H1 (cell line): Measurements from ENCODE around the gene GPR157. TPM values are rescaled to one million over a fixed set of nuclear protein-coding genes. Genes with fewer than 3 reads are reported as not detected.

Experiments used
- CTCF ChIA-PET: fragments of 300-600 bp; sonication (Branson Sonifier 250); formaldehyde crosslinking; loops from one replicate; lab custom pipeline; 2021; ENCODE audit not compliant: partially characterized antibody; lab: Charles Lee
- POLR2A ChIA-PET: fragments of 300-600 bp; sonication (Branson Sonifier 250); formaldehyde crosslinking; loops from one replicate; lab custom pipeline; 2021; ENCODE audit warnings: inconsistent platforms; ENCODE audit not compliant: partially characterized antibody; lab: Charles Lee
- DNase-seq, 2 experiments: peaks; one replicate each; pipeline versions ENCODE4 v3.0.0 to v3.0.0-alpha.2; 2010 to 2022; ENCODE audit warnings: low spot score in 2 of 2, low read depth in 1 of 2, mixed read lengths in 1 of 2
- FAIRE-seq: peaks from 2 replicates; lab custom pipeline; 2011; peaks lifted over from hg19 to GRCh38; lab: Jason Lieb, UNC
- H2AFZ ChIP-seq: 2 replicates; pipeline ENCODE4 v1.8.1; 2012; ENCODE audit warnings: low read length, inconsistent platforms
- H2AK5ac ChIP-seq: 2 replicates; pipeline ENCODE4 v1.6.1; 2013; ENCODE audit warnings: low read depth, low read length
- H2BK120ac ChIP-seq: replicated peaks from 2 replicates; pipeline ENCODE3; 2013; ENCODE audit warnings: low read depth, low read length, inconsistent platforms
- H2BK12ac ChIP-seq: 2 replicates; pipeline ENCODE4 v1.6.1; 2013; ENCODE audit warnings: low read depth, low read length
- H2BK15ac ChIP-seq: 2 replicates; pipeline ENCODE4 v1.6.1; 2013; ENCODE audit warnings: low read length
- H2BK20ac ChIP-seq: 2 replicates; pipeline ENCODE4 v1.6.1; 2013; ENCODE audit warnings: low read length
- H2BK5ac ChIP-seq: 2 replicates; pipeline ENCODE4 v1.6.1; 2013; ENCODE audit warnings: low read depth, low read length
- H3K14ac ChIP-seq: 2 replicates; pipeline ENCODE4 v1.6.1; 2013; ENCODE audit warnings: inconsistent platforms; ENCODE audit not compliant: insufficient read length
- H3K18ac ChIP-seq: 2 replicates; pipeline ENCODE4 v1.6.1; 2013; ENCODE audit warnings: low read length; ENCODE audit errors: extremely low read depth
- H3K23ac ChIP-seq: 2 replicates; pipeline ENCODE4 v1.6.1; 2013; ENCODE audit warnings: inconsistent platforms; ENCODE audit not compliant: insufficient read length
- H3K23me2 ChIP-seq: 2 replicates; pipeline ENCODE4 v1.6.1; 2013; ENCODE audit warnings: low read depth, low read length
- H3K27ac ChIP-seq: 2 replicates; pipeline ENCODE4 v1.6.1; 2011; ENCODE audit warnings: low read depth, low read length, inconsistent platforms
- H3K27me3 ChIP-seq, 4 experiments: replicated peaks in 1 of 4; 1 replicate in 1 of 4; 2 replicates in 3 of 4; pipeline versions ENCODE4 v1.6.1 to v1.8.1; 2011 to 2013; ENCODE audit warnings: low read length in 3 of 4, mild to moderate bottlenecking in 3 of 4, inconsistent platforms in 2 of 4, mixed read lengths in 2 of 4, moderate library complexity in 1 of 4; ENCODE audit not compliant: control insufficient read depth in 3 of 4, insufficient read depth in 3 of 4; ENCODE audit errors: extremely low read depth in 1 of 4
- H3K36me3 ChIP-seq, 4 experiments: 2 replicates each; pipeline versions ENCODE4 v1.6.1 to v1.8.1; 2011 to 2013; ENCODE audit warnings: mild to moderate bottlenecking in 4 of 4, low read length in 3 of 4, moderate library complexity in 2 of 4, control low read depth in 1 of 4, inconsistent platforms in 1 of 4; ENCODE audit not compliant: insufficient read depth in 4 of 4, control insufficient read depth in 2 of 4
- H3K4ac ChIP-seq: replicated peaks from 2 replicates; pipeline ENCODE3; 2013; ENCODE audit warnings: low read length, low read depth, mixed read lengths, inconsistent platforms; ENCODE audit not compliant: insufficient read length
- H3K4me1 ChIP-seq, 4 experiments: replicated peaks in 1 of 4; 1 replicate in 1 of 4; 2 replicates in 3 of 4; pipeline versions ENCODE4 v1.6.1 to v1.8.1; 2011 to 2013; ENCODE audit warnings: low read length in 3 of 4, inconsistent platforms in 2 of 4, mixed read lengths in 1 of 4; ENCODE audit not compliant: insufficient read depth in 4 of 4, control insufficient read depth in 3 of 4
- H3K4me2 ChIP-seq, 2 experiments: 2 replicates each; pipeline versions ENCODE4 v1.6.1 to v1.8.1; 2011 to 2013; ENCODE audit warnings: low read depth in 2 of 2, low read length in 2 of 2, control low read depth in 1 of 2, inconsistent platforms in 1 of 2, mild to moderate bottlenecking in 1 of 2; ENCODE audit not compliant: insufficient read depth in 1 of 2
- H3K4me3 ChIP-seq, 4 experiments: fragments of 200-600, 300-600 bp in 1 of 4; sonication (generic), shearing (Covaris generic), sonication (Bioruptor Twin) in 1 of 4; 2 replicates each; pipeline versions ENCODE4 v1.5.1 to v1.8.1; 2011 to 2016; ENCODE audit warnings: low read length in 4 of 4, low read depth in 3 of 4, control low read depth in 2 of 4, inconsistent platforms in 2 of 4, mild to moderate bottlenecking in 2 of 4, mixed read lengths in 1 of 4, moderate library complexity in 1 of 4; ENCODE audit not compliant: insufficient read depth in 2 of 4; ENCODE audit errors: extremely low read depth in 1 of 4
- H3K56ac ChIP-seq: replicated peaks from 2 replicates; pipeline ENCODE3; 2013; ENCODE audit warnings: low read depth, mild to moderate bottlenecking, mixed read lengths, low read length, inconsistent platforms; ENCODE audit not compliant: insufficient read length
- H3K79me1 ChIP-seq: 2 replicates; pipeline ENCODE4 v1.6.1; 2013; ENCODE audit warnings: low read depth, low read length, control low read depth
- H3K79me2 ChIP-seq, 2 experiments: 2 replicates each; pipeline versions ENCODE4 v1.6.1 to v1.8.1; 2012 to 2013; ENCODE audit warnings: low read length in 2 of 2, mild to moderate bottlenecking in 2 of 2, inconsistent platforms in 1 of 2; ENCODE audit not compliant: insufficient read depth in 2 of 2, control insufficient read depth in 1 of 2
- H3K9ac ChIP-seq, 4 experiments: replicated peaks in 1 of 4; 1 replicate in 1 of 4; 2 replicates in 3 of 4; pipeline versions ENCODE4 v1.6.1 to v1.8.1; 2011 to 2013; ENCODE audit warnings: low read depth in 3 of 4, low read length in 3 of 4, control low read depth in 2 of 4, mild to moderate bottlenecking in 2 of 4, moderate library complexity in 2 of 4, inconsistent platforms in 1 of 4; ENCODE audit errors: extremely low read depth in 1 of 4
- H3K9me3 ChIP-seq, 2 experiments: 2 replicates each; pipeline versions ENCODE4 v1.6.1 to v1.8.1; 2012 to 2013; ENCODE audit warnings: mild to moderate bottlenecking in 2 of 2, moderate library complexity in 2 of 2, control low read depth in 1 of 2, inconsistent platforms in 1 of 2, low read depth in 1 of 2, low read length in 1 of 2, mixed read lengths in 1 of 2; ENCODE audit not compliant: insufficient read depth in 2 of 2
- H4K20me1 ChIP-seq, 2 experiments: replicated peaks in 1 of 2; 2 replicates each; pipeline versions ENCODE3 to v1.8.1; 2011 to 2013; ENCODE audit warnings: inconsistent platforms in 2 of 2, low read length in 2 of 2, mild to moderate bottlenecking in 1 of 2; ENCODE audit not compliant: insufficient read depth in 2 of 2, control insufficient read depth in 1 of 2
- H4K5ac ChIP-seq: 2 replicates; pipeline ENCODE4 v1.6.1; 2013; ENCODE audit warnings: low read length, low read depth, mixed read lengths, inconsistent platforms; ENCODE audit not compliant: insufficient read length
- H4K8ac ChIP-seq: 2 replicates; pipeline ENCODE4 v1.8.0; 2013; ENCODE audit warnings: mild to moderate bottlenecking, moderate library complexity, low read length, inconsistent platforms; ENCODE audit not compliant: insufficient read depth; ENCODE audit errors: extremely low read depth
- H4K91ac ChIP-seq: replicated peaks from 2 replicates; pipeline ENCODE3; 2013; ENCODE audit warnings: low read length, mixed read lengths, inconsistent platforms; ENCODE audit not compliant: insufficient read length
- ASH2L ChIP-seq: fragments of 200-600, 300-600 bp; sonication (generic); IDR thresholded peaks from one replicate; pipeline ENCODE4 v1.7.1; 2017; ENCODE audit warnings: low read length
- CBX8 ChIP-seq: fragments of 300-800, 300-1000 bp; sonication (generic); IDR thresholded peaks from 2 replicates; pipeline ENCODE4 v1.7.1; 2016; ENCODE audit warnings: low read depth, low read length, borderline replicate concordance
- EGR1 ChIP-seq: IDR thresholded peaks from 2 replicates; pipeline ENCODE4 v1.6.1; 2011; ENCODE audit warnings: low read depth, low read length, borderline replicate concordance
- JUND ChIP-seq: IDR thresholded peaks from 2 replicates; pipeline ENCODE4 v1.6.1; 2011; ENCODE audit warnings: mild to moderate bottlenecking, improper control_type of control experiment, low read length
- RNF2 ChIP-seq: fragments of 200-900, 300-1000 bp; sonication (generic); IDR thresholded peaks from 2 replicates; pipeline ENCODE4 v1.7.1; 2016; ENCODE audit warnings: borderline replicate concordance, low read depth, mild to moderate bottlenecking, antibody characterized with exemption, low read length; ENCODE audit not compliant: poor library complexity, severe bottlenecking; ENCODE audit errors: missing control alignments
- RXRA ChIP-seq: IDR thresholded peaks from 2 replicates; pipeline ENCODE4 v1.6.1; 2011; ENCODE audit warnings: low read depth, mild to moderate bottlenecking, low read length, moderate library complexity; ENCODE audit not compliant: insufficient read depth
- SIX5 ChIP-seq: IDR thresholded peaks from 2 replicates; pipeline ENCODE4 v1.6.1; 2011; ENCODE audit warnings: mild to moderate bottlenecking, low read depth, low read length
- SP1 ChIP-seq: IDR thresholded peaks from 2 replicates; pipeline ENCODE4 v1.6.1; 2011; ENCODE audit warnings: low read depth, low read length
- SUZ12 ChIP-seq: fragments of 200-600 bp; sonication (generic); IDR thresholded peaks from 2 replicates; pipeline ENCODE4 v1.6.1; 2012; ENCODE audit warnings: mild to moderate bottlenecking, inconsistent platforms, low read length, moderate library complexity, mixed read lengths
- TBP ChIP-seq: IDR thresholded peaks from 2 replicates; pipeline ENCODE4 v1.6.1; 2011; ENCODE audit warnings: low read depth, low read length, improper control_type of control experiment
- YY1 ChIP-seq: IDR thresholded peaks from 2 replicates; pipeline ENCODE4 v1.6.1; 2011; ENCODE audit warnings: low read depth, mild to moderate bottlenecking, low read length
- WGBS, 2 experiments: shearing (Covaris generic) in 1 of 2; methylation state at CpG; one replicate each; pipeline versions ENCODE4 v1.1.6 to v1.1.7; 2013 to 2015; ENCODE audit warnings: low lambda C conversion rate in 2 of 2, mixed read lengths in 2 of 2, inconsistent platforms in 1 of 2, low coverage in 1 of 2, missing lambda C conversion rate in 1 of 2; ENCODE audit not compliant: insufficient replicate concordance in 2 of 2, insufficient coverage in 1 of 2, insufficient read length in 1 of 2; ENCODE audit errors: extremely low coverage in 1 of 2, missing lambda C conversion rate in 1 of 2; 5-methylcytosine and 5-hydroxymethylcytosine counted together
- polyA plus RNA-seq, 7 experiments: library from polyadenylated mRNA; depleted of rRNA in 3 of 7; stranded (reverse) in 5 of 7; unstranded in 2 of 7; fragments of >200 nt in 5 of 7; fragments of 200-250 nt in 2 of 7; gene quantifications; 1 replicate in 5 of 7; 2 replicates in 1 of 7; 4 replicates in 1 of 7; pipeline versions ENCODE4 v1.2.1 to v1.2.3, GENCODE V29; 2011 to 2013; ENCODE audit warnings: missing spikeins in 2 of 7, mixed read lengths in 2 of 7
- total RNA-seq: library from RNA; stranded (reverse); fragmentation: NEBNext Ultra II Directional; extraction: Animal tissue kit (Norgen Biotek cat#: 25700); gene quantifications from 2 replicates; pipeline ENCODE4 v1.2.1, GENCODE V29; 2021
- TF ChIP-seq, protein P1 (sequence below): IDR thresholded peaks from 2 replicates; pipeline ENCODE4 v1.6.1; 2012; ENCODE audit warnings: inconsistent platforms

Gene GPR157
- total and polyA plus RNA-seq, 2 of the 8 experiments (the other 6 are each of a cell fraction or from before 2014, with no cell fraction given): 1.0 to 11.0 TPM

DNA sequence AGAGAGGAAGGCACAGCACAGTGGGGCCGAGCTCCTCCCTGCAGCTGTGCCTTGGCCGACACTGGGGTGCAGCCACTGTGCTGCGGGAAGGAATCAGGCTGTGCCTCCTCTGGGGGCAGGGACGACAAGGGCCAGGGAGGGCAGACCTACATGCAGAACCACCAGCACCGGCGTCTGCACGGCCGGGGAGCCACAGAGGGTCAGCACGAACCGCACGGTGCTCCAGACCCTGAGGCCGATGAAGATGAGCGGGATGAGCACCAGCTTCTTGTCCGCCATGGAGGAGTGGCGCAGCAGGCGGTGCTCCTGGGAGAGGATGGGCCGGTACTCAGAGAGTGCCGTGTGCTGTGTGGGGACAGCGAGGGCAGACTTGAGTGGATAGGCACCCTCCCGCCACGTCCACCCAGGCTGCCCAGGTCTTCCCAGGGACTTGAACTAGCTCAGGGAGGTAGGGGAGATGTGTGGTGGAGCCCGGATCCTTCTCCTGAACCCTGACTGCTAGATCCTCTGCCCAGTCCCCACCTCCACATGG, 23.5 kb downstream of the GPR157 start:
- H3K79me1 ChIP-seq: no peaks in the 10 kb centered on the region
- H2BK20ac ChIP-seq: no peak overlapping the region
- no peaks in the 10 kb centered on the region for H3K79me2 ChIP-seq
- H3K23me2 ChIP-seq: no peaks in the 10 kb centered on the region
- no peak overlapping the region for H4K5ac ChIP-seq
- 0 out of 2 replicates have a peak overlapping the region, but pooled peaks have one; percentile 17 for H2BK12ac ChIP-seq
- H2BK120ac ChIP-seq: no peak overlapping the region
- 84% methylated on average over 19 of the region's 22 CpGs; no CpG with 5 or more reads in 1 of the 2 experiments for WGBS, 2 experiments
- H3K27ac ChIP-seq: no peak overlapping the region
- H3K4me1 ChIP-seq: peaks cover 0 to 2% (median 0%) of the 10 kb centered on the region in 4 experiments; a peak in 3 of 7 replicates
- H3K36me3 ChIP-seq: no peaks in the 10 kb centered on the region
- H3K9me3 ChIP-seq: no peaks in the 10 kb centered on the region
- no peak overlapping the region for H2AK5ac ChIP-seq
- H3K14ac ChIP-seq: no peak overlapping the region
- POLR2A ChIA-PET: interaction anchor here (0.6 kb wide), 1 partner anchor 26 kb away, joined by 4 read pairs; no protein-coding TSS in a partner anchor
- H4K8ac ChIP-seq: peak overlapping the region; percentile 43; the same call in 1 of the 2 replicates
- H2BK15ac ChIP-seq: 0 out of 2 replicates have a peak overlapping the region, but pooled peaks have one; percentile 46
- no peaks in the 10 kb centered on the region for H4K20me1 ChIP-seq
- FAIRE-seq (no peak), DNase-seq (no peak)
- CTCF ChIA-PET: interaction anchor here (0.5 to 13.9 kb wide), 14 partner anchors 12 to 257 kb away, joined by 3 to 156 read pairs (median 4); partner anchors contain the start of gene H6PD
- no peak overlapping the region for H3K4ac ChIP-seq
- H3K4me3 ChIP-seq: no peak overlapping the region
- no peak overlapping the region for H2BK5ac ChIP-seq
- H4K91ac ChIP-seq: no peak overlapping the region
- no peaks in the 10 kb centered on the region for H3K27me3 ChIP-seq
- H3K23ac ChIP-seq: no peak overlapping the region
- H3K56ac ChIP-seq: no peak overlapping the region
- H3K4me2 ChIP-seq: no peak overlapping the region
- no peak overlapping the region for H3K18ac ChIP-seq
- no peak overlapping the region for H3K9ac ChIP-seq
- H2AFZ ChIP-seq: no peak overlapping the region
- TF ChIP-seq YY1 (no peak), SP1 (no peak), SIX5 (no peak), SUZ12 (no peak), CBX8 (no peak), EGR1 (no peak), RNF2 (no peak), JUND (no peak), ASH2L (no peak), RXRA (no peak), TBP (no peak)
- TF ChIP-seq, protein P1, sequence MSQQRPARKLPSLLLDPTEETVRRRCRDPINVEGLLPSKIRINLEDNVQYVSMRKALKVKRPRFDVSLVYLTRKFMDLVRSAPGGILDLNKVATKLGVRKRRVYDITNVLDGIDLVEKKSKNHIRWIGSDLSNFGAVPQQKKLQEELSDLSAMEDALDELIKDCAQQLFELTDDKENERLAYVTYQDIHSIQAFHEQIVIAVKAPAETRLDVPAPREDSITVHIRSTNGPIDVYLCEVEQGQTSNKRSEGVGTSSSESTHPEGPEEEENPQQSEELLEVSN: no peak
